NB4 (cell line): Measurements from ENCODE around the gene AQR.

Experiments used
- DNase-seq: peaks from one replicate; pipeline ENCODE4 v3.0.0; 2010; ENCODE audit warnings: low read depth
- H3K4me3 ChIP-seq: one replicate; pipeline ENCODE4 v1.5.1; 2011; ENCODE audit warnings: mild to moderate bottlenecking, low read depth, low read length, moderate library complexity
- CTCF ChIP-seq: IDR thresholded peaks from one replicate; pipeline ENCODE4 v1.5.1; 2012; ENCODE audit warnings: low read depth, low read length
- MAX ChIP-seq: IDR thresholded peaks from 2 replicates; pipeline ENCODE4 v1.6.1; 2011; ENCODE audit warnings: low read depth, low read length
- MYC ChIP-seq: IDR thresholded peaks from 2 replicates; pipeline ENCODE4 v1.6.1; 2011; ENCODE audit warnings: low read depth, low read length
- POLR2A ChIP-seq: IDR thresholded peaks from 2 replicates; pipeline ENCODE4 v1.6.1; 2011; ENCODE audit warnings: mild to moderate bottlenecking; ENCODE audit not compliant: insufficient read length; ENCODE audit errors: extremely low read depth

The AQR gene

DNA sequence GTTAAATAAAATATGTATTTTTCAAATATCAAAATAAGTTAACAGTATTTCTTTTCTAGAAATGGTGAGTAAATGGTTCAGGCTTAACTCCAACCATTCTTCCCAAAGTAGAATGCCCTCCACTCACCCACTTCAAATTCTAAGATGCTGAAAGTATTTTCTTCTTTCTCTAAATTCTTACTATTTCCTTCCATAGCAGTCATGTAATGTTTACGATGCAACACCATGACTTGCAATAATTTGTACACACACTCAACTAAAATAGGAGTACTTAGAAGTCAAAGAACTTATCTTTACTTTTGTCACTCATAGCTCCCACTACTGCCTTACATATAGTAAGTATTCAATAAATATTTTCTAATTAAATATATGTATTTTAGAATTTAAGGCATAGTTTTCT lies 65.0 kb downstream of the AQR start:
- no peak overlapping the region for H3K4me3 ChIP-seq
- TF ChIP-seq POLR2A (no peak), MAX (no peak), CTCF (no peak), MYC (no peak)
- no peak for DNase-seq

GRCh38 chr15:34900748-34901147 lies 68.8 kb downstream of the AQR start:
- H3K4me3 ChIP-seq = no peak overlapping the region
- no peak for DNase-seq
- TF ChIP-seq MAX = no peak
- no peak for TF ChIP-seq MYC
- no peak for TF ChIP-seq CTCF

DNA sequence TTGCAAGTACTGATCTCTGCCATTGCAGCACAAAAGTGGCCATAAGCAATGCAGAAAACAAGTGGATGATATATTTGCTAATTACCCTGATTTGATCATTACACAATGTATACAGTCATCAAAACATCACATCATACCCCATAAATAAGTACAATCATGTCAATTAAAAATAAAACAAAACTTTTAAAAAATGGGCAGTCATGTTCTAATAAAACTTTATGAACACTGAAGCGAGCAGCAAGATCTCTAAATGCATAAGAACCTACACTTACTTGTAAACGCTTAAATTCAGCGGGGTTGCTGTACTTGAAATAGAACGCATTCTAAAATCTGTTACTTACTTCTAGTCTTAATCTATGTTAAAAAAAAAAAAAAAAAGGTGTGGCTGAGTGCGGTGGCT lies 73.4 kb downstream of the AQR start:
- TF ChIP-seq CTCF (no peak), MAX (no peak), MYC (no peak)
- H3K4me3 ChIP-seq = no peak overlapping the region
- DNase-seq = peak; percentile 1

DNA sequence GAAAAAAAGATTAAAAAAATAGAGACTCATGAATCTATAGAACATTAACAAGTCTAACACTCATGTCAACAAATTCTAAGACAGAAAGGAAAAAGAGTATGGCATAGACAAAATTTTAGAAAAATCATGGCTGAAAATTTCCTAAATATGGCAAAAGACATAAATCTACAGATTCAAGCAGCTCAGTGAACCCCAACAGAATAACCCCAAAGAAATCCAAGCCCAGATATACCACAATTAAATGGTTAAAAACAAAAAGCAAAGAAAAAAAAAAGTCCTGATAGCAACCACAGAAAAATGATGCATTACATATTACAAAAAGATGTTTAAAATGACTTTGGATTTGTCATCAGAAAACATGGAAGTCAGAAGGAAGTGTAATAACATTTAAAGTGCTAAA lies 75.6 kb downstream of the AQR start:
- TF ChIP-seq POLR2A (no peak), CTCF (no peak), MYC (no peak), MAX (no peak)
- no peak overlapping the region for H3K4me3 ChIP-seq
- DNase-seq = no peak

GRCh38 chr15:34892963-34893591 lies 76.5 kb downstream of the AQR start:
- no peak overlapping the region for H3K4me3 ChIP-seq
- DNase-seq = no peak
- no peak for TF ChIP-seq MYC
- TF ChIP-seq CTCF = no peak
- TF ChIP-seq MAX = no peak
- no peak for TF ChIP-seq POLR2A

DNA sequence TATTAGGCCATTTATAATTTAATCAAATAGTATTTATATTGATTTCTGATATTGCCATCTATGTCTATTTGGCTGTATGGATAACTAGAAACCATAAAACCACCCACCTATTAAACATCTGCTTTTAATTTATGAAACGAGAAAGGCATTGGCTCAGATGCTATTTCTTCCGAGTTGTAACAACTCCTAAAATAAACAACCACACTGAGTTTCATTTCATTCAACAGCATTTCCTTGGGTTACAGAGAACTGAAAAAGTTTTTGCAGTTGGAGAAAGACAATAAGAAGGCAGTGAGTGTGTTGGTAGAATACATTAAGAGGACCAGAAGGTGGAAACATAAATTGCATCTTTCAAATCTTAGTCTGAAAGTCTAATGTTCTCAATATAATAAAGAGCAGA lies 79.1 kb downstream of the AQR start:
- no peak overlapping the region for H3K4me3 ChIP-seq
- no peak for DNase-seq
- TF ChIP-seq MYC (no peak), POLR2A (no peak), CTCF (no peak), MAX (no peak)
